OCI-LY7 (cell line): Measurements from ENCODE around the gene CNOT10. TPM values are rescaled to one million over a fixed set of nuclear protein-coding genes. Genes with fewer than 3 reads are reported as not detected.
"Not testable (repeated sequence)": the region's sequence is repeated elsewhere in the genome, so short reads cannot be mapped to it uniquely, and the experiment has no call there.

Experiments used
- BruUV-seq: library from RNA; stranded (reverse); fragments of 400-500 nt; replicated peaks from 2 replicates; lab custom pipeline; 2021; lab: Mats Ljungman, UMichigan
- CTCF ChIA-PET: fragments of 300-600 bp; sonication (Branson Sonifier 250); formaldehyde crosslinking; loops from one replicate; lab custom pipeline; 2022; ENCODE audit warnings: antibody characterized with exemption; ENCODE audit not compliant: unreplicated experiment; lab: Charles Lee
- POLR2A ChIA-PET: fragments of 300-600 bp; sonication (Branson Sonifier 250); formaldehyde crosslinking; loops from one replicate; lab custom pipeline; 2022; ENCODE audit warnings: antibody characterized with exemption; lab: Charles Lee
- DNase-seq: peaks from one replicate; pipeline ENCODE4 v3.0.0-alpha.2; 2015; ENCODE audit warnings: low spot score
- H2AFZ ChIP-seq: fragments of 200-600 bp; sonication (generic), shearing (Covaris generic); 2 replicates; pipeline ENCODE4 v1.6.1; 2014; ENCODE audit warnings: mild to moderate bottlenecking, antibody characterized with exemption, low read length, moderate library complexity
- H3K27ac ChIP-seq: fragments of 200-600 bp; sonication (generic); 2 replicates; pipeline ENCODE4 v1.5.1; 2014; ENCODE audit warnings: mixed run types, low read depth, mild to moderate bottlenecking, moderate library complexity, low read length, inconsistent platforms; ENCODE audit not compliant: poor library complexity, severe bottlenecking
- H3K36me3 ChIP-seq: fragments of 200-600 bp; sonication (generic); 2 replicates; pipeline ENCODE4 v1.6.1; 2014; ENCODE audit warnings: mild to moderate bottlenecking, antibody characterized with exemption, low read length, moderate library complexity, mixed read lengths; ENCODE audit not compliant: insufficient read depth
- H3K4me1 ChIP-seq: fragments of 200-600 bp; sonication (generic); 2 replicates; pipeline ENCODE4 v1.5.1; 2014; ENCODE audit warnings: mild to moderate bottlenecking, low read length; ENCODE audit not compliant: insufficient read depth, poor library complexity, severe bottlenecking
- H3K4me2 ChIP-seq: fragments of 200-600 bp; sonication (generic); 2 replicates; pipeline ENCODE4 v1.6.1; 2014; ENCODE audit warnings: mild to moderate bottlenecking, low read length
- H3K4me3 ChIP-seq: fragments of 200-600 bp; sonication (generic); 2 replicates; pipeline ENCODE4 v1.5.1; 2014; ENCODE audit warnings: mild to moderate bottlenecking, low read depth, low read length; ENCODE audit not compliant: poor library complexity, severe bottlenecking
- H3K79me2 ChIP-seq: fragments of 200-600 bp; sonication (generic); 2 replicates; pipeline ENCODE4 v1.6.1; 2016; ENCODE audit warnings: low read depth, mild to moderate bottlenecking, low read length, moderate library complexity, mixed read lengths; ENCODE audit not compliant: insufficient read depth
- H3K9me2 ChIP-seq: fragments of 200-600 bp; sonication (generic); 2 replicates; pipeline ENCODE4 v1.6.1; 2016; ENCODE audit warnings: mild to moderate bottlenecking, low read length, mixed read lengths; ENCODE audit not compliant: insufficient read depth
- H3K9me3 ChIP-seq: fragments of 200-600 bp; sonication (generic); 2 replicates; pipeline ENCODE4 v1.6.1; 2014; ENCODE audit warnings: mild to moderate bottlenecking, mixed run types, low read length, mixed read lengths
- H4K20me1 ChIP-seq: fragments of 200-600 bp; sonication (generic); 2 replicates; pipeline ENCODE4 v1.6.1; 2014; ENCODE audit warnings: mild to moderate bottlenecking, antibody characterized with exemption, low read length, moderate library complexity, mixed read lengths; ENCODE audit not compliant: insufficient read depth
- EZH2phosphoT487 ChIP-seq: fragments of 200-600 bp; sonication (generic); IDR thresholded peaks from 2 replicates; pipeline ENCODE4 v1.6.1; 2018; ENCODE audit warnings: low read depth, borderline replicate concordance, mild to moderate bottlenecking, mixed run types, antibody characterized with exemption, low read length, moderate library complexity, mixed read lengths
- intact Hi-C: fragments of 100-400 bp; cut with micrococcal nuclease; formaldehyde crosslinking; loops from one replicate; pipeline ENCODE4 v1.10.0; 2022; ENCODE audit not compliant: unreplicated experiment
- total RNA-seq, 2 experiments: library from RNA; depleted of rRNA in 1 of 2; stranded (reverse); fragments of >200 nt in 1 of 2; shearing (Covaris generic) in 1 of 2; gene quantifications; 2 replicates each; pipeline ENCODE4 v1.2.3, GENCODE V29; 2014 to 2022
- TF ChIP-seq, protein P1 (sequence below): fragments of 200-600 bp; sonication (generic); conservative IDR thresholded peaks from 2 replicates; pipeline ENCODE4 v1.5.1; 2014; ENCODE audit warnings: mild to moderate bottlenecking, antibody characterized with exemption, low read length, moderate library complexity, mixed read lengths

CNOT10 gene
- total RNA-seq, 2 experiments from 2014 or later: 56.1 to 60.3 TPM

GRCh38 chr3:32664630-32665075 is 20.3 kb upstream of the CNOT10 start:
- H3K79me2 ChIP-seq, H3K27ac ChIP-seq, POLR2A ChIA-PET, H3K4me1 ChIP-seq, H3K36me3 ChIP-seq, BruUV-seq, H2AFZ ChIP-seq, H3K4me2 ChIP-seq, H4K20me1 ChIP-seq, H3K9me2 ChIP-seq, H3K9me3 ChIP-seq, H3K4me3 ChIP-seq: not testable (repeated sequence)
- peak; percentile 60 for DNase-seq
- CTCF ChIA-PET: interaction anchor here (0.6 kb wide), 1 partner anchor 94 kb away, joined by 3 read pairs; the partner anchor contains the start of gene DYNC1LI1
- intact Hi-C loops: loop anchor here (1.0 to 2.0 kb wide), 2 partner anchors 154 to 368 kb away; no protein-coding TSS in a partner anchor
- TF ChIP-seq, protein P1, sequence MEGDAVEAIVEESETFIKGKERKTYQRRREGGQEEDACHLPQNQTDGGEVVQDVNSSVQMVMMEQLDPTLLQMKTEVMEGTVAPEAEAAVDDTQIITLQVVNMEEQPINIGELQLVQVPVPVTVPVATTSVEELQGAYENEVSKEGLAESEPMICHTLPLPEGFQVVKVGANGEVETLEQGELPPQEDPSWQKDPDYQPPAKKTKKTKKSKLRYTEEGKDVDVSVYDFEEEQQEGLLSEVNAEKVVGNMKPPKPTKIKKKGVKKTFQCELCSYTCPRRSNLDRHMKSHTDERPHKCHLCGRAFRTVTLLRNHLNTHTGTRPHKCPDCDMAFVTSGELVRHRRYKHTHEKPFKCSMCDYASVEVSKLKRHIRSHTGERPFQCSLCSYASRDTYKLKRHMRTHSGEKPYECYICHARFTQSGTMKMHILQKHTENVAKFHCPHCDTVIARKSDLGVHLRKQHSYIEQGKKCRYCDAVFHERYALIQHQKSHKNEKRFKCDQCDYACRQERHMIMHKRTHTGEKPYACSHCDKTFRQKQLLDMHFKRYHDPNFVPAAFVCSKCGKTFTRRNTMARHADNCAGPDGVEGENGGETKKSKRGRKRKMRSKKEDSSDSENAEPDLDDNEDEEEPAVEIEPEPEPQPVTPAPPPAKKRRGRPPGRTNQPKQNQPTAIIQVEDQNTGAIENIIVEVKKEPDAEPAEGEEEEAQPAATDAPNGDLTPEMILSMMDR: peak; percentile 75

DNA sequence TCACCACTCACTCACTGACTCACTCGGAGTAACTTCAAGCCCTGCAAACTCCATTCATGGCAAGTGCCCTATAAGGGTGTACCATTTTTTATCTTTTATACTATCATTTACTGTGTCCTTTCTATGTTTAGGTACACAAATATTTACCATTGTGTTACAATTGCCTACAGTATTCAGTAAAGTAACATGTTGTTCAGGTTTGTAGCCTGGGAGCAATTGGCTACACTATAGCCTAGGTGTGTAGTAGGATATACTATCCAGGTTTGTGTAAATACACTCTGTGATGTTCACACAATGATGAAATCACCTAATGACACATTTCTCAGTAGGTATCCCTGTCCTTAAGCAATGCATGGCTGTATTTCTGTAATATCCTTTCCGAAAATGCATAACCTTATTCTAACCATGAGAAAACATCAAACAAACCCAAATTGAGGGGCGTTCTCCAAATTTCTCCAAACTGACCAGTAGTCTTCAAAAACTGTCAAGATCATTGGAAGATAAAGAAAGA is 17.9 kb upstream of the CNOT10 start:
- intact Hi-C loops: no loop called here
- no peak for DNase-seq
- POLR2A ChIA-PET: interaction anchor here (0.6 kb wide), 1 partner anchor 153 kb away, joined by 3 read pairs; no protein-coding TSS in a partner anchor

GRCh38 chr3:32669226-32669625 is 15.8 kb upstream of the CNOT10 start:
- H3K9me3 ChIP-seq, H2AFZ ChIP-seq, CTCF ChIA-PET, H3K36me3 ChIP-seq, H3K9me2 ChIP-seq, H3K4me1 ChIP-seq, H3K27ac ChIP-seq, H3K79me2 ChIP-seq, H3K4me2 ChIP-seq, DNase-seq, H3K4me3 ChIP-seq, BruUV-seq, H4K20me1 ChIP-seq, intact Hi-C loops: not testable (repeated sequence)
- POLR2A ChIA-PET: interaction anchor here (0.7 kb wide), 1 partner anchor 14 kb away, joined by 4 read pairs; no protein-coding TSS in a partner anchor

More for the DNA sequence above, 17.9 kb upstream of the CNOT10 start:
- Histone ChIP-seq H3K36me3 (no peaks in the 10 kb centered on the region), H3K27ac (no peak overlapping the region), H3K4me2 (no peak overlapping the region), H3K4me3 (no peak overlapping the region), H3K79me2 (no peaks in the 10 kb centered on the region), H4K20me1 (no peaks in the 10 kb centered on the region), H3K4me1 (no peaks in the 10 kb centered on the region), H3K9me3 (no peaks in the 10 kb centered on the region), H3K9me2 (no peaks in the 10 kb centered on the region), H2AFZ (no peak overlapping the region)
- CTCF ChIA-PET: no interaction called here
- no TSS peak for BruUV-seq
- no peak for TF ChIP-seq EZH2phosphoT487
- TF ChIP-seq, protein P1: no peak

DNA sequence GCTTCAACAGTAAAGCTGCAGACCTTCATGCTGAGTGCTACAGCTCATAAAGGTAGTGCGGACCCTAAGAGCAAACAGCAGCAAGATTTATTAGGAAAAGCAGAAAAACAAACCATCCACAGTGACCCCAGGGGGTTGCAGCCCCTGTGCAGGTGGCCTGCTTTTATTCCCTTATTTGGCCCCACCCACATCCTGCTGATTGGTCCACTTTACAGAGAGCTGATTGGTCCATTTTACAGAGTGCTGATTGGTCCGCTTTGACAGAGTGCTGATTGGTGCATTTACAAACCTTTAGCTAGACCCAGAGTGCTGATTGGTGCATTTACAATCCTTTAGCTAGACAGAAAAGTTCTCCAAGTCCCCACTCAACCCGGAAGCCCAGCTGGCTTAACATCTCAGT is 11.3 kb upstream of the CNOT10 start:
- not testable (repeated sequence) for H3K36me3 ChIP-seq, BruUV-seq

More for the DNA sequence above, 11.3 kb upstream of the CNOT10 start:
- intact Hi-C loops, H3K4me2 ChIP-seq, DNase-seq, H3K9me3 ChIP-seq, H3K79me2 ChIP-seq, H3K4me3 ChIP-seq, H4K20me1 ChIP-seq, H3K4me1 ChIP-seq, CTCF ChIA-PET, H3K9me2 ChIP-seq, H2AFZ ChIP-seq, H3K27ac ChIP-seq: not testable (repeated sequence)
- POLR2A ChIA-PET: interaction anchor here (0.6 to 1.0 kb wide), 2 partner anchors 11 to 42 kb away, joined by 3 read pairs; partner anchors contain the start of gene CNOT10
